Kidney (tissue), 14 donors: ENCODE data around the gene GPR137B. TPM values are rescaled to one million over a fixed set of nuclear protein-coding genes. Genes with fewer than 3 reads are reported as not detected.
"Not testable (repeated sequence)": the region's sequence is repeated elsewhere in the genome, so short reads cannot be mapped to it uniquely, and the experiment has no call there.

Experiments
- DNase-seq, 5 donors: peaks; one replicate each; pipeline ENCODE4 v3.0.0-alpha.2; 2013 to 2020
- FAIRE-seq: peaks from 2 replicates; lab custom pipeline; 2012; peaks lifted over from hg19 to GRCh38; lab: Jason Lieb, UNC
- H3K27ac ChIP-seq, 2 donors: one replicate each; pipeline ENCODE4 v1.7.0; 2013; ENCODE audit warnings: low read depth in 2 of 2, low read length in 2 of 2, inconsistent platforms in 1 of 2
- H3K27me3 ChIP-seq: one replicate; pipeline ENCODE4 v1.7.1; 2013; ENCODE audit warnings: low read length, inconsistent platforms; ENCODE audit not compliant: control insufficient read depth, insufficient read depth
- H3K36me3 ChIP-seq, 3 donors: one replicate each; pipeline versions ENCODE4 v1.7.0 to v1.7.1; 2013; ENCODE audit warnings: low read length in 3 of 3, control low read depth in 1 of 3, inconsistent platforms in 1 of 3; ENCODE audit not compliant: insufficient read depth in 3 of 3, control insufficient read depth in 2 of 3
- H3K4me1 ChIP-seq, 3 donors: one replicate each; pipeline versions ENCODE4 v1.7.0 to v1.7.1; 2013; ENCODE audit warnings: low read length in 3 of 3, inconsistent platforms in 1 of 3, low read depth in 1 of 3; ENCODE audit not compliant: control insufficient read depth in 2 of 3, insufficient read depth in 2 of 3
- H3K4me3 ChIP-seq, 3 donors: one replicate each; pipeline versions ENCODE4 v1.7.0 to v1.8.1; 2013; ENCODE audit warnings: low read length in 3 of 3, control low read depth in 1 of 3, inconsistent platforms in 1 of 3
- H3K9ac ChIP-seq, 3 donors: one replicate each; pipeline versions ENCODE4 v1.7.0 to v1.7.1; 2013; ENCODE audit warnings: low read length in 3 of 3, control low read depth in 1 of 3, inconsistent platforms in 1 of 3
- H3K9me3 ChIP-seq, 3 donors: one replicate each; pipeline versions ENCODE4 v1.7.0 to v1.7.1; 2013; ENCODE audit warnings: low read length in 3 of 3, control low read depth in 1 of 3, inconsistent platforms in 1 of 3; ENCODE audit not compliant: control insufficient read depth in 2 of 3, insufficient read depth in 1 of 3
- intact Hi-C: fragments of 100-400 bp; cut with DNase I; formaldehyde crosslinking; loops from one replicate; pipeline ENCODE4 v1.11.1; 2022
- polyA plus RNA-seq: library from polyadenylated mRNA; stranded (reverse); fragments of 350-450 nt; fragmentation: Illumina TruSeq; extraction: RNeasy Lipid Tissue Mini Kit (QIAGEN cat#74804); gene quantifications from one replicate; pipeline ENCODE4 v1.2.3, GENCODE V29; 2014; ENCODE audit warnings: low read depth, low replicate concordance; ENCODE audit not compliant: insufficient read depth
- total RNA-seq: library from RNA; stranded (reverse); fragmentation: NEBNext Ultra II Directional; extraction: Animal tissue kit (Norgen Biotek cat#: 25700); gene quantifications from one replicate; pipeline ENCODE4 v1.2.1, GENCODE V29; 2021
- TF ChIP-seq, protein P1 (sequence below): IDR thresholded peaks from 3 replicates; pipeline ENCODE4 v1.5.1; 2012; ENCODE audit warnings: mild to moderate bottlenecking, moderate library complexity, borderline replicate concordance; ENCODE audit not compliant: insufficient read depth; ENCODE audit errors: extremely low read depth
- donor health status: control.
- donor health status: control.
- donor health status: control.
- donor health status: control.
- donor health status: control.
- donor health status: DM: yes; HTN: yes; CAD: no.
- donor health status: Normal renal cell carcinoma (clear cell type).

The GPR137B gene
- total and polyA plus RNA-seq, 2 donors from 2014 or later, result 22.2 to 31.4 TPM

DNA sequence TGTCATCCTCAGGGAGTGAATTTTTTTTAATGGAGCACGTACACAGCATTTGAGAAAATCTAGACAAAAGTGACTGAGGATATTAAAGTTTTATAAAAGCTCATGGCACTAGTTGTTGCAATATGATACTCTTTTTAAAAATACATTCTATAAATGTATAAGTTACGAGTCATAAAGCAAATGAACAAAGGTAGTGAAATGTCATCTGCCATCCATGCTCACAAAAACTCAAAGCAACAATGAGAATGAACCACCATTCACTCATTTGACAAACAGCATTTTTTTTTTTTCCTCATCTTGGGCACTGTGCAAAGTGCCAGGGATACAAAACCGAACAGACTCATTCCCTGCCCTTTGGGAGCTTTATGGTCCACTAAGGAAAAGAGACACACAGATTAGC lies 38.7 kb downstream of the GPR137B start:
- H3K4me1 ChIP-seq, result peaks cover 0 to 7% (median 3%) of the 10 kb centered on the region in 3 donors
- no peak for FAIRE-seq
- H3K27me3 ChIP-seq, result no peaks in the 10 kb centered on the region
- intact Hi-C loops, result no loop called here
- H3K4me3 ChIP-seq, result no peak overlapping the region
- no peak overlapping the region for H3K9ac ChIP-seq
- no peak overlapping the region for H3K27ac ChIP-seq
- TF ChIP-seq, protein P1, sequence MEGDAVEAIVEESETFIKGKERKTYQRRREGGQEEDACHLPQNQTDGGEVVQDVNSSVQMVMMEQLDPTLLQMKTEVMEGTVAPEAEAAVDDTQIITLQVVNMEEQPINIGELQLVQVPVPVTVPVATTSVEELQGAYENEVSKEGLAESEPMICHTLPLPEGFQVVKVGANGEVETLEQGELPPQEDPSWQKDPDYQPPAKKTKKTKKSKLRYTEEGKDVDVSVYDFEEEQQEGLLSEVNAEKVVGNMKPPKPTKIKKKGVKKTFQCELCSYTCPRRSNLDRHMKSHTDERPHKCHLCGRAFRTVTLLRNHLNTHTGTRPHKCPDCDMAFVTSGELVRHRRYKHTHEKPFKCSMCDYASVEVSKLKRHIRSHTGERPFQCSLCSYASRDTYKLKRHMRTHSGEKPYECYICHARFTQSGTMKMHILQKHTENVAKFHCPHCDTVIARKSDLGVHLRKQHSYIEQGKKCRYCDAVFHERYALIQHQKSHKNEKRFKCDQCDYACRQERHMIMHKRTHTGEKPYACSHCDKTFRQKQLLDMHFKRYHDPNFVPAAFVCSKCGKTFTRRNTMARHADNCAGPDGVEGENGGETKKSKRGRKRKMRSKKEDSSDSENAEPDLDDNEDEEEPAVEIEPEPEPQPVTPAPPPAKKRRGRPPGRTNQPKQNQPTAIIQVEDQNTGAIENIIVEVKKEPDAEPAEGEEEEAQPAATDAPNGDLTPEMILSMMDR, result no peak
- no peak for DNase-seq
- H3K9me3 ChIP-seq, result no peaks in the 10 kb centered on the region
- H3K36me3 ChIP-seq, result peaks cover 0 to 13% (median 5%) of the 10 kb centered on the region in 3 donors

DNA sequence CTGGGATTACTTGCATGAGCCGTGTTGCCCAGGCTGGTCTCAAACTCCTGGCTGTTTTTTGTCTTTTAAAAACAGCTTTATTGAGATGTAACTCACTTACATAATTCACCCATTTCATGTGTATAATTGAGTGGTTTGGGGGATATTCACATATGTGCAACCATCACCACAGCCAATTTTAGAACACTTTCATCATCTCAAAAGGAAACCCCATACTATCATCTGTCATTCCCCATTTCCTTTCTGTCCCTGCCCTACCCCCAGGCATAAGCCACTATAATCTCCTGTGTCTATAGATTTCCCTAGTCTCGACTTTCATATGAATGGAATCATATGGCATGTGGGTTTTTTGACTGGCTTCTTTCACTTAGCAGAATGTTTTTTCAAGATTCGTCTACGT lies 43.3 kb downstream of the GPR137B start:
- peaks cover 0 to 9% (median 2%) of the 10 kb centered on the region in 3 donors for H3K36me3 ChIP-seq
- no peak overlapping the region for H3K27ac ChIP-seq
- intact Hi-C loops, result no loop called here
- FAIRE-seq, result no peak
- no peak for DNase-seq
- no peaks in the 10 kb centered on the region for H3K4me1 ChIP-seq
- no peak overlapping the region for H3K9ac ChIP-seq
- H3K9me3 ChIP-seq, result no peaks in the 10 kb centered on the region
- H3K4me3 ChIP-seq, result no peak overlapping the region
- no peaks in the 10 kb centered on the region for H3K27me3 ChIP-seq
- TF ChIP-seq, protein P1, result no peak

DNA sequence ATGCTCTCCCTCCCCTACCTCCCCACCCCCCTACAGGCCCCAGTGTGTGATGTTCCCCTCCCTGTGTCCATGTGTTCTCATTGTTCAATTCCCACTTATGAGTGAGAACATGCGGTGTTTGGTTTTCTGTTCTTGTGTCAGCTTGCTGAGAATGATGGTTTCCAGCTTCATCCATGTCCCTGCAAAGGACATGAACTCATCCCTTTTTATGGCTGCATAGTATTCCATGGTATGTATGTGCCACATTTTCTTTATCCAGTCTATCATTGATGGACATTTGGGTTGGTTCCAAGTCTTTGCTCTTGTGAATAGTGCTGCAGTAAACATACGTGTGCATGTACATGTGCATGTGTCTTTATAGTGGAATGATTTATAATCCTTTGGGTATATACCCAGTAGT lies 44.1 kb downstream of the GPR137B start:
- H3K4me3 ChIP-seq, H3K9me3 ChIP-seq, H3K27ac ChIP-seq, H3K36me3 ChIP-seq, H3K27me3 ChIP-seq, FAIRE-seq, intact Hi-C loops, H3K9ac ChIP-seq, DNase-seq, H3K4me1 ChIP-seq: not testable (repeated sequence)

DNA sequence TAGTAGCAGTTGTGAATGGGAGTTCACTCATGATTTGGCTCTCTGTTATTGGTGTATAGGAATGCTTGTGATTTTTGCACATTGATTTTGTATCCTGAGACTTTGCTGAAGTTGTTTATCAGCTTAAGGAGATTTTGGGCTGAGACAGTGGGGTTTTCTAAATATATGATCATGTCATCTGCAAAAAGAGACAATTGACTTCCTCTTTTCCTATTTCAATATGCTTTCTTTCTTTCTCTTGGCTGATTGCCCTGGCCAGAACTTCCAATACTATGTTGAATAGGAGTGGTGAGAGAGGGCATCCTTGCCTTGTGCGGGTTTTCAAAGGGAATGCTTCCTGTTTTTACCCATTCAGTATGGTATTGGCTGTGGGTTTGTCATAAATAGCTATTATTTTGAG lies 45.7 kb downstream of the GPR137B start:
- DNase-seq, H3K27ac ChIP-seq, H3K9me3 ChIP-seq, FAIRE-seq, H3K36me3 ChIP-seq, H3K27me3 ChIP-seq, H3K9ac ChIP-seq, H3K4me1 ChIP-seq, intact Hi-C loops, H3K4me3 ChIP-seq: not testable (repeated sequence)
